ENCODE data around the gene NAA20.

DNA sequence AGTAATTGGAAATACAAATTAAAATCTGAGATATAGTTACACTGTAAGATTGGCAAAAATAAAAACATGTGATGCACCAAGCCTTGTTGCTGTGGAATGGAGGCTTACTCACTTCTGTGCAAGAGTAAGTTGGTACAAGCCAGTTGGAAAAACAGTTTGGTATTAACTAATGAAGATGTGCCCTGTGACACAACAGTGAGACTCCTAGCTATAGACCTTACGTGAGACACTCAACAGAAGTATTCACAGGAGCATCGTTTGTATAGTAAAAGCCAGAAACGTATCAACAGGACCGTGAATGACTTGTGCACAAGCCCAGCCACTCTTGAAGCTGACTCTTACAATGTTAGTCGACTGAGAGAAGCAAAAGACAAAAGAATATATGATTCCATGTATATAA is 14.6 kb downstream of the NAA20 start:
- TF ChIP-seq HDGF (IDR thresholded peaks at IDR 0.05) (no peak), CBX8 (IDR thresholded peaks at IDR 0.05; ENCODE audit: borderline replicate concordance, extremely low read depth, low read depth, low read length, poor library complexity, severe bottlenecking) (no peak)

Measured in K562 (cell line).